Embryonic facial prominence (tissue), 1 donor: ENCODE results near the gene LAMA4.

Experiments used
- DNase-seq: peaks from one replicate; pipeline ENCODE4 v3.0.0-alpha.2; 2016; ENCODE audit errors: extremely low spot score

The LAMA4 gene

DNA sequence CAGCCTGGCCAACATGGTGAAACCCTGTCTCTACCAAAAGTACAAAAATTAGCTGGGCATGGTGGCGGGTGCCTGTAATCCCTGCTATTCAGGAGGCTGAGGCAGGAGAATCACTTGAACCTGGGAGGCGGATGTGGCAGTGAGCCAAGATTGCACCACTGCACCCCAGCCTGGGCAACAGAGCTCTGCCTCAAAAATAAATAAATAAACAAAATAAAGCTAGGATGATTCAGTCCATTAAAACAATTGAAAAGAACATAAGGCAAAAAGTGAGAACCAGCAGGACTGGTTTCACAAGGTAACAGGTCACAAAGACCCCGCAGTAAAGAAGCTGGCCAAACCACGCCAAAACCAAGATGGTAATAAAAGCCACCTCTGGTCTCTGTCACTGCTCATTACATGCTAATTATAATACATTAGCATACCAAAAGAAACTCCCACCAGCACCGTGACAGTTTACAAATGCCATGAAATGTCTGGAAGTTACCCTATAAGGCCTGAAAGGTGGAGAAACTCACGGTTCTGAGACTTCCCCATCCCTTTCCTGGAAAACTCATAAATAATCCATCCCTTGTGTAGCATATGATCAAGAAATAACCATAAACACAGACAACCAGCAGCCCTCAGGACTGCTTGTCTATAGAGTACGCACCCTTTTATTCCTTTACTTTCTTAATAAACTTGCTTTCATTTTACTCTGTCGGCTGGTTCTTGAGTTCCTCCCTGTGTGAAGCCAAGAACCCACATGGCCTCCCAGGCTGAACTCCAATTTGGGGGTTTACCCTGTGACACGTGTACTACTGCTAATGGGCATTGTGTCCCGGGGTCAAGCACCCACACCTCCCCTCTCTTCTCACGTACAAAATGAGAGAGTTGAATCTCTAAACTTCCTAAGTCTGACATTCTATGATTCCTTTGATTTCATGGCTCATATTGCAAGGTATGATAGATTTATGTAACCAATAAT, 10.2 kb downstream of the LAMA4 start:
- DNase-seq: no peak

- no peak for DNase-seq
These were observed 12.4 kb downstream of the LAMA4 start for GRCh38 chr6:112241820-112242429.

- DNase-seq: no peak
These were observed 16.8 kb downstream of the LAMA4 start for GRCh38 chr6:112237595-112237994.

DNA sequence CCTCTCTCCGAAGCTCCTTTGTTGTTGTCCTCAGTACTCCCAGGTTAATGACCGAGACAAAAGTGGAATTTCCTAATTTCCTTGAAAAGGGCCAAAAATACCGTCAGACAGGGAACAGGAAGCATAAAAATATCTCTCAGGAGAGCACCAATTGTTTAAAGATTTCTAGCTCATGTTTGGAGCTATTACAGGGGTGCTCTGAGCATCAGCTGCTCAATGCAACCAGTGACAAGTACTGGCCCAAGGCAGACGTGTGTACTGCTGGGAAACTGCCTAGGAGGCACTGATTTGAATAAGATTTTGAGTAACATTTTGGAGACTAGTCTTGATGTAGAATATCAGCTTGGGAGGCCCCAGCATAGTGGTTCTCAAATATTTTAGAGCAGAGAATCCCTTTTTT, 17.3 kb downstream of the LAMA4 start:
- no peak for DNase-seq

DNA sequence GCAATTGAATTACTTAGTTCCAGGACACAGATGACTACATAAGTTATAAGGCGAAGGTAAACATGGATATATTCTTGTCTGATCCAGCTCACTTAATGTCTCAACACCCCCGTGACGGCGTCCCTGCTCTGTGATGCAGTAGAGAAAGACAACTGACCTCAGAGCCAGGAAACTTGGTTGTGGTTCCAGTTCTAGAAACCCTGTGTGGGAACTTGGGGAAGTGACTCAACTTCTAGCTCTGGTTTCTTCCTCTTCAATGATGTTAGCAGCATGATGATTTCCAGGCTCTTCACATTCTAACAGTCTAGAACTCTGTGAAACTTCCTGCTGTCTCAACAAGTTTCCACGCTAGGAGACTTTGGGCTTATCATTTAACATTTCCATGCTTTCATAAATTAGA, 18.4 kb downstream of the LAMA4 start:
- DNase-seq: no peak

DNA sequence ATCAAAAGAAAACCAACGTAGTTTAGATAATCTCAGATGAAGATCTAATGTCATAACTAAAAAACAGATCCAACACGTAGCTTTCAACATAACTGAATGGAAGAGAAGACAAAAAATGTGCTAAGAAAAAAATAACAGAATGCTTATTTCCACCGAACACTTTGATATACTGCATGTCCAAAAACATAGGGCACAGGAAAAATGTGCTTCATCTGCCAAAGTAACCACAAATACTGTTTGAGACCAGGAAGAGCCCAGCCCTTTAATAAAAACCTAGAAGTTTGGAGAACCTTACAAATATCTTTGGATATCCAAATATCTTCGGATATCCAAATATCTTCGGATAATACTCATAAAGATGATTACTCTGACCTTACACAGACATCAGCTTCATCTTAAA, 19.8 kb downstream of the LAMA4 start:
- DNase-seq: no peak

GRCh38 chr6:112233847-112234246, 20.5 kb downstream of the LAMA4 start:
- DNase-seq: no peak

- DNase-seq: peak; percentile 65
These were observed 21.5 kb downstream of the LAMA4 start for GRCh38 chr6:112232845-112233256.

- DNase-seq: no peak
These were observed 22.7 kb downstream of the LAMA4 start for GRCh38 chr6:112231594-112232060.

DNA sequence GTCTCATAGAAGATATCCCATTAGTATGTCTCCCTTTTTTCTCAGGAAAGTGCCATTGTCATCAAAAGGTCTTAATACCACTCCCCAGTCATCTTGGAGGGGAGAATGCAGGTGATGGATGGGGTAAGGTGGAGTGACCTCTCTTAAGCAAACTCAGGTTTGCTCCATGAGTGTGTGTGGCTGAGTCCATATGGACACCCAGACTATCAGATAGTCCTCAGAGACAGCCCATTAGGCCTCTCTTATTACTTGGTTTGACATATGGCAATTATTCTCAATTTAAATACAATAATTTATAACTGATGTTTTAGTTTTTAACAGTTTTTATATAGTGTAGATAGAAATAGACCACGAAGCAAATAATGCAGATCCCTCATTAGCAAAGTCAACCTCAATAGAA, 23.2 kb downstream of the LAMA4 start:
- DNase-seq: no peak

DNA sequence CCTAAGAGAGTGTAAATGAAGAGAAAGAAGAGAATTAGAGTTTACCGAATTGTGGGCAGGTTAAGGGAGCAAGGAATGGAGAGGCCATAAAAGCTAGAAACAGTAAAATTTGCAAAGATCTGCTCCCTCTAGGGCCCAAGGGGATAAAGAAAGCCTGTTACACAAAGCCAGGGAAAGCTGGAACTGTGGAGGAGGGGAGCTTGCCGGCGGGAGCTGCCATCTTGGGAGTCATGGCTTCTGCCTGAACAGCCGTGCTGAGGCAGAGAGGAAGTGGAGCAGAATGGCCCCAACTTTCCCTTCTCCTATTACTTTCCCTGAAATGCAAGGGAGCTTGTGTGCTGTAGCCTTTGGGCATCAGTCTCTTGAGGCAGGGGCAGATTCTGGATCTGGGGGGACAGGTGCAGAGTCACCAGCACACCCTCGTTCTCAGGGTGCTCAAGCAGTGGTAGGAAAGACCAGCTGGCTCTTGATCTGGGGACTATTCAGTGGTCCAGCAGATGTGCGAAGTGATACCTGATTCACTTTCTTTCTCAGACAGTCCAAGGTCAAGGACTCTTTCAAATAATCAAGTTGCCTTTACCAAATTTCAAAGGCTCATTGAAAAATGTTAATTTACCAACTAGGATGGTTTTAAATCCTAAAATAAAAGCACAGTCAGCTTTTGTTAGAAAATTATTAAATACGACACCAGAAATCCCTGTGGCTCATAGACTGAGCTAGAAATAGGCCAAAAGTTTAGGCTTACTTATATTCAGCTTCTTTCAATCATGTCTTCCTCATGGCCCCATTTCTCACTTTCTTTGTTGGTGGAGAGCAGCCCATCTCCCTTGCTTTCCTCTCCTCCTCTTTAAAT, 25.7 kb downstream of the LAMA4 start:
- DNase-seq: no peak

DNA sequence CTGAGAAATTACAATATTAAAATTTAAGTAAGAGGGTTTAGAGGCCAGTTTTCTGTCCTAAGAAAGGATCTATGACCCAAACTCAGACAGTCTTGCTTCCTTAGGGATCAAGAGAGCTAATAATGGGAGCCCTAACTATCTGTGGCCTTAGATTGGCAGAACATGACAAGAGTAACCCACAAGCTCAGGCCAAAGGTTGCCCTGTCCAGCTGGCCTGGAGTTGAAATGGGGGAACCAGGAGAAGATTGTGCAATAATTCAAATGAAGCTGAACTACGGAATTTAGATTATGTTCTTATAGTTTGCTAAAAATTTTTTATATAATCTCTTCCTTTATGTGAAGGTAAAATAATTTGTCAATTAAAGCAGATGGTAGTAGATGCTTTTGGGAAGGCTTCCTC, 26.4 kb downstream of the LAMA4 start:
- no peak for DNase-seq

DNA sequence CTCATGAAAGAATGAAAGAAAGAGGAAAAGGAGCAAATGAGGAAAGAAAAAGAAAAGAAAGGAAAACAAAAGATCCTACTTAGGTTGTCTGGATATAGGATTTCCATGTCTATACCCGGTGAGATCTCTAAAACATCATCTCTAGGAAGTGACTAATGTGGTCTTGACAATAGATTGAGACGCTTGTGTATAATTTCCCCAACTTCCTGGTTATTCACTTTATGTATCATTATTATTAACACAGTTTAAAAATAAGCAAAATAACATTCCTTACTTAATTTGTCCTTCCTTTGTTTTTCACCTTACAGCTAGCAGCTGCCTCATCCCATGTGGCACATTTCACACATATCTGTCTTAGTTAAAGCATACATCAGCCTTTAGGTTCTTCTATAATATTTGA, 27.0 kb downstream of the LAMA4 start:
- DNase-seq: no peak

- no peak for DNase-seq
These were observed 28.7 kb downstream of the LAMA4 start for GRCh38 chr6:112225691-112226090.

GRCh38 chr6:112224088-112224487, 30.3 kb downstream of the LAMA4 start:
- DNase-seq: no peak

DNA sequence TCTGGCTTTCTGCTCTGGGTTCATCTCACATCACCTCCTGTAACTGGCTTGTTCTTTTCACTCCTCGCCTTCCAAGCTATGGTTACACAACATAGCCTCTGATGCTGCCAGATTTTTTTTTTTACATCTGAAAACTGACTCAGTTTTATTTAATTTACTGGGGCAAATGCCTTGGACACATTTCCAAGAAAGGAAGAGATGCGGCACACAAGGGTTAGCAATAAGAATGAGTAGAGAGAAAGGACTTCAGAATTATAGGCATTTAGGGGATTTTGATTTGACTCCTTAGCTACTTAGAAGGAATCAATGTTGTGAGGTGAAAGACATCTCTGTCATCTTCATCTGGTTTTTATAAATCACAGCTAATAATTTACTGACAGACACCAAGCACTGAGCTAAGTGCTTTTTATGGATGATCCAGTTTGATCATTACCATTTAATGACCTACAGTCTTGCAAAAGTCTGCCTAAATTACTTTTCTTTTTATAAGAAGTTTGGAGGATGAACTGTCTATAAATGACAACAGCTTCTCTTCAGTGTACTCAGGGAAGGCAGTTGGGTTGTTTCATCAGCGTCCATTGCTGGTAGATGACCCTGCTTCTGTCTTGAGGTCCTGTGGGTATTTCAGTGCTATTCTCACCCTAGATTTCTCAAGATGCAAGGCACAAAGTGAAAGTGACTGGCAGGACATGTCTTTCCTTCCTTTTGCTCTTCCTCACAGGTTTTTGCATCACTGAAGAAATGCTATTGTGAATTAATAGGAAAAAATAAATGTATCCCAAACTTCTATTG, 31.1 kb downstream of the LAMA4 start:
- DNase-seq: no peak

DNA sequence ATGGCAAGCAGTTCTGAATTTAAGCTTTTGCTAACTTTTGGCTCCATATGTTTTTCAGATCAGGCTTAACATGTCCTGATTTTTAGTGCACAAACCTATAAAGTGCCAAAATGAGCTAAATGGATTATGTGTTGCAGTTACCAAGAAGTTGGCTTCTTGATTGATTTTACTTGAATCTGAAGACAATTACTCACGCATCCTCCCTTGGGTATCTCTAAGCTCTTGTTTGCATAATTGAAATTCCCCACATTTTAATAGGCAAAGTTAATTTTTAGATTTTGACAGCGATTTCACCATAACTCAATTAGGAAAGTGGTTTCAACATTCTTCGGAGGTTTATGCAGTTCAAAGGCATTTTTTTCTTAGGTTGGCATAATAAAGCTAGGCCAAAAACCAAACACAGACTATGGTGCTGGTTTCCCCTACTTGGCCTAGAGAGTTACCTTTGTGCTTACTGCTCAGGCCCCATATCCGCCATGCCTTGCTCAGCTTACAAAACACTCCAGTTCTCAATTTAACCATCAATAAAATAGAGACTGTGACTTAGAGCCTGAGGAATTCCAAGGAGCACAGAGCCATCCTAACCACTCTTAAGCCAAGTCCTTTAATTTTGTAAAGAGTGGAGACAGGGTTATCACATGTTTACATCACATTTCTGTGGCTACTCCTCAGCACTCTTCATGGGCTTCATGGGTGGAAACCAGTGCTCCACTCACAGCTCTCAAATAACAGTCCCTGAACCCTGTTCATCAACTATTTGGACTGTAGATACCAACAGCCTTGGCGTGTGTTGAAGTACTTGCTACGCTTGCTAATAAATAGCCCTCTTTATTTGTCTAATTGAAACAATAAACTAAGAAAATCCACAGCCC, 32.1 kb downstream of the LAMA4 start:
- no peak for DNase-seq

GRCh38 chr6:112221561-112221960, 32.8 kb downstream of the LAMA4 start:
- no peak for DNase-seq

GRCh38 chr6:112218563-112218962, 35.8 kb downstream of the LAMA4 start:
- no peak for DNase-seq
